Panc1 (cell line): ENCODE data around the gene MMP17. TPM values are rescaled to one million over a fixed set of nuclear protein-coding genes. Genes with fewer than 3 reads are reported as not detected.

ENCODE experiments used
- ATAC-seq: fragments of 200-7000 bp; cut with Tn5 transposase; 2 replicates; pipeline ENCODE4 v1.9.1; 2020; ENCODE audit warnings: mild to moderate bottlenecking, moderate library complexity
- BruUV-seq: library from RNA; stranded (reverse); fragments of 400-500 nt; replicated peaks from 2 replicates; lab custom pipeline; 2021; lab: Mats Ljungman, UMichigan
- CTCF ChIA-PET: fragments of 300-600 bp; sonication (Branson Sonifier 250); formaldehyde crosslinking; loops from one replicate; lab custom pipeline; 2022; ENCODE audit warnings: antibody characterized with exemption; lab: Charles Lee
- POLR2A ChIA-PET: fragments of 300-600 bp; sonication (Branson Sonifier 250); formaldehyde crosslinking; loops from one replicate; lab custom pipeline; 2022; ENCODE audit warnings: antibody characterized with exemption; lab: Charles Lee
- DNase-seq: peaks from one replicate; pipeline ENCODE4 v3.0.0-alpha.2; 2010; ENCODE audit warnings: low read depth, low spot score
- H3K27ac ChIP-seq: 2 replicates; pipeline ENCODE4 v1.5.1; 2011; ENCODE audit warnings: mild to moderate bottlenecking, low read length, inconsistent platforms
- H3K27me3 ChIP-seq: fragments of 200-500 bp; sonication (Bioruptor generic); 2 replicates; pipeline ENCODE4 v1.6.0; 2014; ENCODE audit warnings: low read length, inconsistent platforms; ENCODE audit not compliant: control insufficient read depth, insufficient read depth
- H3K36me3 ChIP-seq: fragments of 200-500 bp; sonication (Bioruptor generic); 2 replicates; pipeline ENCODE4 v1.5.1; 2014; ENCODE audit warnings: inconsistent platforms, mild to moderate bottlenecking, low read length, moderate library complexity; ENCODE audit not compliant: control insufficient read depth, insufficient read depth
- H3K4me1 ChIP-seq: 2 replicates; pipeline ENCODE4 v1.5.1; 2011; ENCODE audit warnings: inconsistent platforms, mild to moderate bottlenecking, low read length, moderate library complexity; ENCODE audit not compliant: control insufficient read depth, insufficient read depth
- H3K4me3 ChIP-seq, 2 experiments: 2 replicates each; pipeline ENCODE4 v1.5.1; 2011 to 2012; ENCODE audit warnings: low read depth in 2 of 2, low read length in 2 of 2, mild to moderate bottlenecking in 2 of 2, inconsistent platforms in 1 of 2, moderate library complexity in 1 of 2
- H3K9me3 ChIP-seq: fragments of 200-500 bp; sonication (Bioruptor generic); 2 replicates; pipeline ENCODE4 v1.5.1; 2014; ENCODE audit warnings: low read depth, mild to moderate bottlenecking, inconsistent platforms, low read length, moderate library complexity; ENCODE audit not compliant: control insufficient read depth, insufficient read depth
- POLR2AphosphoS5 ChIP-seq: IDR thresholded peaks from 2 replicates; pipeline ENCODE4 v1.6.1; 2012; ENCODE audit warnings: mild to moderate bottlenecking, low read depth, low read length, moderate library complexity
- SIN3A ChIP-seq: IDR thresholded peaks from 2 replicates; pipeline ENCODE4 v1.6.1; 2012; ENCODE audit warnings: low read depth, mild to moderate bottlenecking, low read length, moderate library complexity, borderline replicate concordance; ENCODE audit not compliant: insufficient read depth
- TCF7L2 ChIP-seq: IDR thresholded peaks from 2 replicates; pipeline ENCODE4 v1.6.1; 2011; ENCODE audit warnings: mild to moderate bottlenecking, low read depth, low read length, inconsistent platforms
- in situ Hi-C: cut with HindIII; loops from 2 replicates; pipeline ENCODE4 v1.10.0; 2016; ENCODE audit warnings: low sequenced_read_pairs, low pct_unique_long_range_greater_than_20kb
- intact Hi-C: fragments of 100-400 bp; cut with micrococcal nuclease; formaldehyde crosslinking; loops from one replicate; pipeline ENCODE4 v1.10.0; 2022; ENCODE audit not compliant: unreplicated experiment
- total RNA-seq: library from RNA; stranded (reverse); gene quantifications from one replicate; pipeline ENCODE4 v1.2.1, GENCODE V29; 2021; ENCODE audit not compliant: unreplicated experiment
- TF ChIP-seq, protein P1 (sequence below), 2 experiments: IDR thresholded peaks; 2 replicates each; pipeline ENCODE4 v1.6.1; 2011 to 2012; ENCODE audit warnings: low read depth in 2 of 2, control low read depth in 1 of 2, low read length in 1 of 2, mild to moderate bottlenecking in 1 of 2, moderate library complexity in 1 of 2; ENCODE audit not compliant: insufficient read depth in 1 of 2
- TF ChIP-seq, protein P2 (sequence below): fragments of 450-650 bp; IDR thresholded peaks from 2 replicates; pipeline ENCODE4 v1.5.1; 2017; ENCODE audit warnings: mild to moderate bottlenecking

Gene MMP17
- total RNA-seq, 1 experiment from 2014 or later, result 30.0 TPM

DNA sequence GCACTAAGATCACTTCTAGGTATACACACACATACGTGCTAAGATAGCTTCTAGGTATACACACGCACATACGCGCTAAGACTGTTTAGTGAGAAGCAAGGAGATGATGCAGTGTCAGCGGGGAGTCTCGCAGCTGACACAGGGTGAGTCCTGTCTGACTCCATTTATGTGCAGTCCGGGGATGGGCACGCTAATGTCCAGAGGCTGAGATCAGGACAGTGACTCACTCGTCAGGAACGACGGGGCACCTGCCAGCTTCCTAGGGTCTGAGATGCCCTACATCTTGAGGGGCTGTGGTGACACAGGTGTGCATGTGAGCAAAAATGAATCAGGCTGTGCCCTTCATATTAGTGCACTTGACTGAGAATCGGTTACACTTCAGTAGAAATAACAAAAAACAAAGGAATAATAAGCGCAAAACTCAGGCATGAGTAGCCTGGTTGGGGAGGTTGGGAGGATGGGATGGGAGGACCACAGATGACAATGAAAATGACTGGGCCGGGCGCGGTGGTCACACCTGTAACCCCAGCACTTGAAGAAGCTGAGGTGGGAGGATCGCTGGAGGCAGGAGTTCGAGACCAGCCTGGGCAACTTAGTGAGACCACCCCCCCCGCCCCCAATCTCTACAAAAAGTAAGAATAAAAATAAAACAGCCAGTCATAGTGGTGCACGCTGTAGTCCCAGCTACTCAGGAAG, 37.1 kb downstream of the MMP17 start:
- H3K27me3 ChIP-seq, result no peaks in the 10 kb centered on the region
- H3K27ac ChIP-seq, result peak overlapping the region; percentile 20; the same call in 1 of the 2 replicates
- intact Hi-C loops (no loop called here), in situ Hi-C loops (no loop called here)
- no peaks in the 10 kb centered on the region for H3K36me3 ChIP-seq
- peak; percentile 72 for ATAC-seq
- POLR2A ChIA-PET, result interaction anchor here (0.6 kb wide), 3 partner anchors 34 to 1559 kb away, joined by 3 read pairs; no protein-coding TSS in a partner anchor
- CTCF ChIA-PET, result interaction anchor here (0.5 to 0.7 kb wide), 2 partner anchors 63 to 67 kb away, joined by 3 to 8 read pairs; no protein-coding TSS in a partner anchor
- no TSS peak for BruUV-seq
- 0 out of 4 replicates have a peak overlapping the region, but pooled peaks of 1 of the 2 experiments have one; percentile 18 for H3K4me3 ChIP-seq
- peaks cover 43% of the 10 kb centered on the region for H3K4me1 ChIP-seq
- TF ChIP-seq, protein P1, sequence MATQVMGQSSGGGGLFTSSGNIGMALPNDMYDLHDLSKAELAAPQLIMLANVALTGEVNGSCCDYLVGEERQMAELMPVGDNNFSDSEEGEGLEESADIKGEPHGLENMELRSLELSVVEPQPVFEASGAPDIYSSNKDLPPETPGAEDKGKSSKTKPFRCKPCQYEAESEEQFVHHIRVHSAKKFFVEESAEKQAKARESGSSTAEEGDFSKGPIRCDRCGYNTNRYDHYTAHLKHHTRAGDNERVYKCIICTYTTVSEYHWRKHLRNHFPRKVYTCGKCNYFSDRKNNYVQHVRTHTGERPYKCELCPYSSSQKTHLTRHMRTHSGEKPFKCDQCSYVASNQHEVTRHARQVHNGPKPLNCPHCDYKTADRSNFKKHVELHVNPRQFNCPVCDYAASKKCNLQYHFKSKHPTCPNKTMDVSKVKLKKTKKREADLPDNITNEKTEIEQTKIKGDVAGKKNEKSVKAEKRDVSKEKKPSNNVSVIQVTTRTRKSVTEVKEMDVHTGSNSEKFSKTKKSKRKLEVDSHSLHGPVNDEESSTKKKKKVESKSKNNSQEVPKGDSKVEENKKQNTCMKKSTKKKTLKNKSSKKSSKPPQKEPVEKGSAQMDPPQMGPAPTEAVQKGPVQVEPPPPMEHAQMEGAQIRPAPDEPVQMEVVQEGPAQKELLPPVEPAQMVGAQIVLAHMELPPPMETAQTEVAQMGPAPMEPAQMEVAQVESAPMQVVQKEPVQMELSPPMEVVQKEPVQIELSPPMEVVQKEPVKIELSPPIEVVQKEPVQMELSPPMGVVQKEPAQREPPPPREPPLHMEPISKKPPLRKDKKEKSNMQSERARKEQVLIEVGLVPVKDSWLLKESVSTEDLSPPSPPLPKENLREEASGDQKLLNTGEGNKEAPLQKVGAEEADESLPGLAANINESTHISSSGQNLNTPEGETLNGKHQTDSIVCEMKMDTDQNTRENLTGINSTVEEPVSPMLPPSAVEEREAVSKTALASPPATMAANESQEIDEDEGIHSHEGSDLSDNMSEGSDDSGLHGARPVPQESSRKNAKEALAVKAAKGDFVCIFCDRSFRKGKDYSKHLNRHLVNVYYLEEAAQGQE (IDR thresholded peaks at IDR 0.05; ENCODE audit: insufficient read depth in 1 of 2, low read depth in 2 of 2, low read length in 1 of 2), result no peak
- TF ChIP-seq SIN3A, result no peak
- TF ChIP-seq, protein P2, sequence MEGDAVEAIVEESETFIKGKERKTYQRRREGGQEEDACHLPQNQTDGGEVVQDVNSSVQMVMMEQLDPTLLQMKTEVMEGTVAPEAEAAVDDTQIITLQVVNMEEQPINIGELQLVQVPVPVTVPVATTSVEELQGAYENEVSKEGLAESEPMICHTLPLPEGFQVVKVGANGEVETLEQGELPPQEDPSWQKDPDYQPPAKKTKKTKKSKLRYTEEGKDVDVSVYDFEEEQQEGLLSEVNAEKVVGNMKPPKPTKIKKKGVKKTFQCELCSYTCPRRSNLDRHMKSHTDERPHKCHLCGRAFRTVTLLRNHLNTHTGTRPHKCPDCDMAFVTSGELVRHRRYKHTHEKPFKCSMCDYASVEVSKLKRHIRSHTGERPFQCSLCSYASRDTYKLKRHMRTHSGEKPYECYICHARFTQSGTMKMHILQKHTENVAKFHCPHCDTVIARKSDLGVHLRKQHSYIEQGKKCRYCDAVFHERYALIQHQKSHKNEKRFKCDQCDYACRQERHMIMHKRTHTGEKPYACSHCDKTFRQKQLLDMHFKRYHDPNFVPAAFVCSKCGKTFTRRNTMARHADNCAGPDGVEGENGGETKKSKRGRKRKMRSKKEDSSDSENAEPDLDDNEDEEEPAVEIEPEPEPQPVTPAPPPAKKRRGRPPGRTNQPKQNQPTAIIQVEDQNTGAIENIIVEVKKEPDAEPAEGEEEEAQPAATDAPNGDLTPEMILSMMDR, result no peak
- no peak for TF ChIP-seq POLR2AphosphoS5
- no peak for TF ChIP-seq TCF7L2
- no peaks in the 10 kb centered on the region for H3K9me3 ChIP-seq
- peak; percentile 91 for DNase-seq

DNA sequence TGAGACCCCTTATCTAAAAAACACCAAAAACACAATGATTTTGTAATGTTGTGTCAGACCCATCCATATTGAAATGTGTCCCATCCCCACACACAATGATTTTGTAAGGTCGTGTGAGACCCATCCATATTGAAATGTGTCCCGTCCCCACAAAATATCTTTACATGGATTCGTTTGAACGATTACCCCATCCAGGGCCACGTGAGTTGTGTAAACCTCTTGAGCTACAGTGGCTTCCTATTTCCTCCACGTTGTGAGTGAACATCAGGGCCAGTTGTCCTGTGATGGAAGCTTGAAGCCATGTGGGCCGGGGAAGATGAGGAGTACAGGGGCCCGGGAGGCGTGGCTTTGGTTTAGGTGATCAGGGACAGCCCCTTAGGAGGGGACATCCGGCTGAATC, 39.3 kb downstream of the MMP17 start:
- POLR2A ChIA-PET, result no interaction called here
- in situ Hi-C loops, result no loop called here
- no TSS peak for BruUV-seq
- no peak overlapping the region for H3K27ac ChIP-seq
- no peak for DNase-seq
- no peak overlapping the region for H3K4me3 ChIP-seq
- no peaks in the 10 kb centered on the region for H3K27me3 ChIP-seq
- peaks cover 38% of the 10 kb centered on the region for H3K4me1 ChIP-seq
- no peaks in the 10 kb centered on the region for H3K9me3 ChIP-seq
- CTCF ChIA-PET, result no interaction called here
- H3K36me3 ChIP-seq, result no peaks in the 10 kb centered on the region
- TF ChIP-seq, protein P2, result no peak
- TF ChIP-seq POLR2AphosphoS5 (no peak), SIN3A (no peak), TCF7L2 (no peak)
- TF ChIP-seq, protein P1 (IDR thresholded peaks at IDR 0.05; ENCODE audit: insufficient read depth in 1 of 2, low read depth in 2 of 2, low read length in 1 of 2), result no peak
- intact Hi-C loops, result no loop called here
- ATAC-seq, result no peak
